ENCODE data around the gene EIF2AK3.

GRCh38 chr2:88538362-88538917 is 88.8 kb downstream of the EIF2AK3 start:
- no peak for TF ChIP-seq CTCF (IDR thresholded peaks at IDR 0.05; ENCODE audit: poor library complexity, severe bottlenecking)
- TF ChIP-seq SMC3 (conservative IDR thresholded peaks at IDR 0.05; ENCODE audit: poor library complexity), result no peak
- no peak for TF ChIP-seq TAF1 (IDR thresholded peaks at IDR 0.05; ENCODE audit: low read depth)
- TF ChIP-seq EP300 (conservative IDR thresholded peaks at IDR 0.05; ENCODE audit: poor library complexity, severe bottlenecking), result no peak
- no peak for TF ChIP-seq EZH2 (IDR thresholded peaks at IDR 0.05; ENCODE audit: borderline replicate concordance, insufficient read depth, low read length, poor library complexity, severe bottlenecking)
- no peak for TF ChIP-seq POLR2AphosphoS5 (IDR thresholded peaks at IDR 0.05)
- no peak for TF ChIP-seq MXI1 (conservative IDR thresholded peaks at IDR 0.05; ENCODE audit: poor library complexity, severe bottlenecking)

Data from neural cell (in vitro differentiated cells).